Stimulated activated CD4-positive, alpha-beta T cell treated with anti-CD3 and anti-CD28 coated beads, Interleukin-15, amount 100 ng/mL, for 1 hour (primary cell): Measurements from ENCODE around the gene LGALS4.
"Not testable (repeated sequence)": the region's sequence is repeated elsewhere in the genome, so short reads cannot be mapped to it uniquely, and the experiment has no call there.

Experiments used
- DNase-seq, 2 donors: peaks; one replicate each; pipeline ENCODE4 v3.0.0-alpha.2; 2020; ENCODE audit warnings: low read depth in 1 of 2, low spot score in 1 of 2

LGALS4 gene

DNA sequence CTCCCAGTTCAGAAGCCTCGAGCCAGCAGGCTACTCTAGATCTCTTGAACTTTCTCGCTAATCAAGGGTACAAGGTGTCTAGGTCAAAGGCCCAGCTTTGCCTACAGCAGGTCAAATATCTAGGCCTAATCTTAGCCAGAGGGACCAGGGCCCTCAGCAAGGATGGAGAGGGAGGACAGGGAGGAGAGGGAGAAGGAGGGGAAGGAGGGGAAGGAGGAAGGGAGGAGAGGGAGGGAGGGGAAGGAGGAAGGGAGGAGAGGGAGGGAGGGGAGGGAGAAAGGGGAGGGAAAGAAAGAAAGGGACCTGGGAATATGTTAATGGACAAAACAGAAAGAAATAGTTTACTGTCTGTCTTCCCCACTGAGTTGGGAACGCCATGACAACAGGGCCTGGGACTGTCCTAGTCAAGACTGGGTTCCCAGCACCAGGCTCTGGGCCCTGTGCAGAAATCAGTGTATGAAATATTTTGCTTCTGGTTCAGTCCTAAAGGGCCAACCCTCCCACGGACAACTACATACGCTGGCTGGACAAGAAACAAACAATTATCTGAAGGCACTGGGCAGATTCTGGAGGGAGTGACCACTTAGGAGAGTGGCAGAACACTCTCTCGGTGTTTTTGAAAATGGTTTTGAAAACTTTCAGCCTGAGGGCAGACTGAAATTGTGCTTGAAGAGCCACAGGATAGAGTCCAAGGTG lies 14.3 kb upstream of the LGALS4 start:
- DNase-seq, result no peak

DNA sequence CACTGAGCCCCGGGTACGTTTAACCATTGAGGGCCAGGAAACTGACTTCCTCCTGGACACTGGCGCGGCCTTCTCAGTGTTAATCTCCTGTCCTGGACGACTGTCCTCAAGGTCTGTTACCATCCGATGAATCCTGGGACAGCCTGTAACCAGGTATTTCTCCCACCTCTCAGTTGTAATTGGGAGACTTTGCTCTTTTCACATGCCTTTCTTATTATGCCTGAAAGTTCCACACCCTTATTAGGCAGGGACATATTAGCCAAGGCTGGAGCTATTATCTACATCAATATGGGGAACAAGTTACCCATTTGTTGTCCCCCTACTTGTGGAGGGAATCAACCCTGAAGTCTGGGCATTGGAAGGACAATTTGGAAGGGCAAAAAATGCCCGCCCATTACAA lies 13.2 kb upstream of the LGALS4 start:
- DNase-seq, result not testable (repeated sequence)

DNA sequence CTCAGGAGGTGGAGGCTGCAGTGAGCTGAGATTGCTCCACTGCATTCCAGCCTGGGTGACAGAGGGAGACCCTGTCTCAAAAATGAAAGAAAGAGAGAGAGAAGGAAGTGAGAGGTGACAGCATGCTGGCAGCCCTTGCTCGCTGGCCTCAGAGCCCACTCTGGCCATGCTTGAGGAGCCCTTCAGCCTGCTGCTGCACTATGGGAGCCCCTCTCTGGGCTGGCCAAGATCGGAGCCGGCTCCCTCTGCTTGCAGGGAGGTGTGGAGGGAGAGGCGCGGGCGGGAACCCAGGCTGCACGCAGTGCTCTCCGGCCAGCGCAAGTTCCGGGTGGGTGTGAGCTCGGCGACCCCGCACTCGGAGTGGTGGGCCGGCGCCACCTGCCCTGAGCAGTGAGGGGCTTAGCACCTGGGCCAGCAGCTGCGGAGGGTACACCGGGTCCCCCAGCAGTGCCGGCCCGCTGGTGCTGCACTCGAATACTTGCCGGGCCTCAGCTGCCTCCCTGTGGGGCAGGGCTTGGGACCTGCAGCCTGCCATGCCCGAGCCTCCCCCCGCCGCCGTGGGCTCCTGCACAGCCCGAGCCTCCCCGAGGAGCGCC lies 8.6 kb upstream of the LGALS4 start:
- not testable (repeated sequence) for DNase-seq

DNA sequence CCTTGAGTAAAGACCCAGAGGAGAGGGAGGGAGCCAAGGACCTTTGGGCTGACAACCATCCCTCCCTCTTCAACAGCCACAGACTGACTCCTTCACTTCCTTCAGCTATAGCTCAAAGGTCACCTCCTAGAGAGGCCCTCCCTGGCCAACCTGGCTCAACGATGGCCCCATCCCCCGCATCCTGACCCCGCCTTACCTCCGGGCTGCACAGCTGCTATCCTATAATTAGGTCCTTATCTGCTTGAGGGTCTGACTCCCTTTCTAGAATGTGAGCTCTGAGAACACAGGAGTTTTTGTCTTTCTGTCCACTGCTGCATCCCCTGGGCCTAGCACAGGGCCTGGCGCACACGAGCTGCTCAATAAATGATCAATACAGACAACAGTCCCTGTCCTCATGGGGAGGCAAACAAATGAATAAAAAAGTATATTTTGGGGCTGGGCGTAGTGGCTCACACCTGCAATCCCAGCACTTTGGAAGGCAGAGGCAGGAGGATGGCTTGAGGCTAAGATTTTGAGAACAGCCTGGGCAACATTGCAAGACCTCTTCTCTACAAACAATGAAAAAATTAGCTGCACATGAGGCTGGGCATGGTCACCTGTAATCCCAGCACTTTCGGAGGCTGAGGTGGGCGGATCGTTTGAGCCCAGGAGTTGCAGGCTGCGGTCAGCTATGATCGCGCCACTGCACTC lies 6.6 kb upstream of the LGALS4 start:
- DNase-seq, result no peak

DNA sequence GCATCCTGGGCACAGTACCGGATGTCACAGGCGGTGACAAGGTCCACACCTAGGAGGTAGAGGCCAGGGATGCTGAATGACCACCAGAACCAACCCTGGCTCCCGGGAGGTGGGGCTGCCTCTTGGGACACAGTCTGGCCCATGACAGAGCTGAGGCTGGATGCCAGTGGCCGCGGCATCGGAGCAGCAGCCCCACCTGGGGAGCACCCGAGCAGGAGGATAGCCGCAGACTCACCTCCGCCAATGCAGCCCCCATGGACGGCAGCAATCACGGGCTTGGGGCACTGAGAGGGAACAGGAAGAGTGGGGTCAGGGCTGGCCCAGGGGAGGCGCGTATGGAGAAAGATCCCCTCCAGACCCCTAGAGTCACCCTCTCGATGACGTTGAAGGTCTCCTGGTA lies 4.3 kb upstream of the LGALS4 start:
- DNase-seq, result no peak

DNA sequence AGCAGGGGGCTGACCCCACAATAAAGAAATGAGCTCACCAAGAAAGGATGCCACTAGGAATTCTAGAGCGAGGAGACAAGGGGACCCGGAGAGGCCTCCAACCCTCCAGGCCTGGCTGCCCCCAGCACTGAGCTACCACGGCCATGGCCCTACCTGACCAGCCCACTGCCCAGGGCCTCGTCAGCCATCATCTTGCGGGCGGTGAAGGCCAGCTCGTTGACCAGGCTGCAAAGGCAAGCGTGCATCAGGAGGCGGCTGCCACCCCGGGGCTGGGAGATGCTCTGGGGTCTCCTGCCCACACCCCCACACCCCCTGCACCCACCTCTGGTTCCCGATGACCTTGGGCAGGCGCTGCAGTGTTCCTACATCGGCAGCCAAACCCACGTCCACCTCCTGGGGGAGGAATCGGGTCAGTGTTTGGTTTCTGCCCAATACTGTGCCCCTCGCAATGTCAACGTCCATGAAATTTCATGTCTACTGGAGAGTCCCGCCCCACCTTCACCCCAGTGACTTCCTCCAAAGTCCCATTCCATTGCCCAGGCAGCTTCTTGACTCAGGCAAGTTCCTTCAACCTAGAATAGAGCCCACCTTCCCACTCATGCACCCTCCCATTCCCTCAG lies 3.5 kb upstream of the LGALS4 start:
- no peak for DNase-seq

DNA sequence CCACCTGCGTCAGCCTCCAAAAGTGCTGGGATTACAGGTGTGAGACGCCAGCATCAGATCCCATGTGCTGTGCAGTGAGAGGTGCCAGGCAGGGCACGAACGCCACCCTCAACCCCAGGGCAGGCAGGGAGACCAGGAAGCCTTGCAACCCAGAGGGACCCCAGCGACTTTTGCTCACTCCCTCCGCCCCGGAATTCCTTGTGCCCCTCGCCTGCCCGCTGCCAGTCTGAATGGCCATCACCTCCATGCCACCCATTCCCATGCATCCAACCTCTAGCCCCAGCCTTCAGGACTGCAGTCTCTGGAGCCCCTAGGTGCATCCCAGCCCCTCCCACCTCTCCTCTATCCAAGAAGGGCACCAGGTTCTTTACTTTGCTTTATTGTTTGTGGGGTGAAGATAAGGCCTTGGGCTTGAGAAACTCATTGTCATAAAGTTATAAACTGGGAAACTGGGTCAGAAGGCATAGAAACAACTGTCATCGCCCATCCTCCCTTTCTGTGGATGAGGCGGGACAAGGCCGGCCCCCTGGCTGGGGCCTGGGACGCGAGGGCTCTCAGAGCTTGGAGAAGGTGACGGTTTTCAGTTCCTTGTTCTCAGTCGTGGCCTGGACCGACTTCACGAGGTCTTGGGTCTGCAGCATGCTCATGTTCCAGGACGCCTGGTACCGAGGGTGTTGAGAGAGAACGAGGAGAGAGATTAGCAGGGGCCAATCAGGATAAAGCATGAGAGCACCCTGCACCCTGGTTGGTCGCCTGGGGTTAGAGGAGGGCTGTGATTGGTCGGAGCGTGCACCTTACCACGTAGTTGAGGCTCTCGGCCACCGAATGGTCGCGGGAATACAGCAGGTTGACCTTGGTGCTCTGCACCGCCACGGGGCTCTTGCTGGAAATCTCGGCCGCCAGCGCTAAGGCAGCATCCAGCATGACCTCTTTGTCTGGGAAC lies 2.6 kb upstream of the LGALS4 start:
- DNase-seq, result no peak

DNA sequence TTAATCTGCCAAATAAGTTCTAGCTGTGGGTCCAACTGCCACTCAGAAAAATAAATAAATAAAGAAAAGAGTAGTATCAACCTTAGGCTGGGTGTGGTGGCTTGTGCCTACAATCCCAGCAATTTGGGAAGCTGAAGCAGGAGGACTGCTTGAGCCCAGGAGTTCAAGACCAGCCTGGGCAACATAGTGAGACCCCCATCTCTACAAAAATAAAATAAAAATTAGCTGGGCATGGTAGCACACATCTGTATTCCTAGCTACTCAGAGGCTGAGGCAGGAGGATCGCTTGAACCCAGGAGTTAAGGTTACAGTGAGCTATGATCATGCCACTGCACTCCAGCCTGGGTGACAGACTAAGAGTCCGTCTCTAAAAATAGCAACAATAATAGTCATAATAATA lies 1.2 kb upstream of the LGALS4 start:
- not testable (repeated sequence) for DNase-seq

DNA sequence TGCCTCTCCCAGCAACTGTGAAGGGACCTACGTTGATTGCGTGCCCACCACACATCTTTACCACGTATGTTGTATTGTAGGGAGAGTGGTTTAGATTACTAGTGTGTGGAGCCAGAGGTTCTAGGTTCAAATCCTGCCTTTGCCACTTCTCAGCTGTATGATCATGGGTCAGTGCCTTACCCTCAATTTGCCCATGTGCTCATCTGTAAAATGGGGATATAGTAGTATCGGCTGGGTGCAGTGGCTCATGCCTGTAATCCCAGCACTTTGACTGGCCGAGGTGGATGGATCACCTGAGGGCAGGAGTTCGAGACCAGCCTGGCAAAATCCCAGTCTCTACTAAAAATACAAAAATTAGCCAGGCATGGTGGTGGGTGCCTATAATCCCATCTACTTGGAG lies 578 bp upstream of the LGALS4 start:
- DNase-seq, result no peak

DNA sequence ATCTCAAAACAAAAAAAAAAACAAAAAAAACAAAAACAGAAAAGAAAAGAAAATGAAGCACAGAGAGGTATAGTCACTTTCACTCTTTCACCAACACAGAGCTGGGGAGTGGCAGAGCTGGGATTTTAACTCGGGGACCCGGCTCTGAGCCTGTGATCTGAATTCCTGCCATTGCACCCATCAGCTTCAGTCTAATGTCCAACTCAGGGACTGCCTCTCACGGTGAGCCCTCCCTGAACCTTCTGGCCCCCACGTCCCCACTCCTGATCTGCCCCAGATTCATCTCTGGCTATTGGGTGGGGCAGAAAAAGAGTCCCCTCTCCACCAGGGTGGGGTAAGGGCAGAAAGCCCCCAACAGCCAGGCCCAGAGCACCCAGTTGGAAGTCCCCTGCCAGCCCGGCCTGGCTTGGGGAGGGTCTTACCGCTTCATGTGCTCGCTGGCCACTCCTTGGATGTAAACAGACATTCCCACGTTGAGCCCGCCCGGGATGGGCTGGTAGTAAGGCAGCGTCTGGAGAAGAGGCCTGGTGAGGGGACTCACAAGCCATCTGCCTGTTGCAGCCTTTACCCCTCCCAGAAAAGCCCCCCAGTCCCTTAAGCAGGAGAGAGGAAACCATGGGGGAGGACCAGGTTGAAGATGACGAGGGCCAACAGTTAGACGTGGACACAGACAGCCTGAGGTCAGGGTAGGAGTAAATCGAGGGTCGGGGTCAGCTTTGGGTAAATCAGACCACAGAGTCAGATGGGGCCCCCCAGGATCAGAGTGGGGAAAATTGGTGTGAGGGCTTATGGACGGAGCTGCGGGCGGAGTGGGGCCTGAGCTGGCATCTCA lies 520 bp downstream of the LGALS4 start:
- no peak for DNase-seq

DNA sequence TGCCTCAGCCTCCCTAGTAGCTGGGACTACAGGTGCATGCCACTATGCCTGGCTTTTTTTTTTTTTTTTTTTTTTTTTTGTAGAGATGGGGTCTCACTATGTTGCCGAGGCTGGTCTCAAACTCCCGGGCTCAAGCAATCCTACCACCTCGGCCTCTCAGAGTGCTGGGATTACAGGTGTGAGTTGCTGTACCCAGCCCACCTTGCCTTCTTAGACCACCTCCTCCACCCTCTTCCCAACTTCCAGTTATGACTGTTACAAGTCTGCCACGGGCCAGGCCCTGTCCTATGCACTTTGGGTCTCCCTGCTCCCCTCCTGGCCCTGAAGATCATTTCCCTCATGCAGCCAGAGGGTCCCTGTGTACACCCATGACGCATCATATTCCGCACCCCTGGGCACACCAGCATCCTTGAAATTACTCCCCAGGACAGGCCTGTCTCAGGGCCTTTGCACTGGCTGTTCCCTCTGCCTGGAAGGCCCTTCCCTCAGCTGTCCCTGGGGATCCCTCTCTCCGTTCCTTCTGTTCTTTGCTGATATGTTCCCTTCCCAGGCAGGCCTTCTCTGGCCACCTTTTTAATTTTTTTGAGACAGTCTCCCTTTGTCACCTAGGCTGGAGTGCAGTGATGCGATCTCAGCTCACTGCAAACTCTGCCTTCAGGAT lies 3.0 kb downstream of the LGALS4 start:
- DNase-seq, result no peak

DNA sequence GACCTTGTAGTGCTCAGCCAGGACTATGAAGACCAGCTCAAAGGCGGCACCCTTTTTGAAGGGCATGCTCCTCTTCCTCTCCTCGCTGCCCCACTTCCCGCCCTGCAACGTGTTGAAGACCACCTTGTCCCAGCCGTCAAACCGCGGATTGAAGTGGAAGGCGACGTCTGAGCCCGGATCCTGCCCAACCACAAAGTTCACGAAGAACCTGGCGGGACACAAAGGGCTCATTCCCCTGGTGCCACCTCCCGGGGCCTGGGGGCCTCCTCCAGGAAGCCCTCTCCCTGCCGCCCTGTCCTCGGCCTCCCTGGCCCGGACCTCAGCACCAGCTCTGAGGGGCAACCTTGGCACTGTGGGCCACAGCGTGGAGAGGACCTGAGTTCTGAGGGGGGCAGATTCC lies 4.0 kb downstream of the LGALS4 start:
- no peak for DNase-seq

DNA sequence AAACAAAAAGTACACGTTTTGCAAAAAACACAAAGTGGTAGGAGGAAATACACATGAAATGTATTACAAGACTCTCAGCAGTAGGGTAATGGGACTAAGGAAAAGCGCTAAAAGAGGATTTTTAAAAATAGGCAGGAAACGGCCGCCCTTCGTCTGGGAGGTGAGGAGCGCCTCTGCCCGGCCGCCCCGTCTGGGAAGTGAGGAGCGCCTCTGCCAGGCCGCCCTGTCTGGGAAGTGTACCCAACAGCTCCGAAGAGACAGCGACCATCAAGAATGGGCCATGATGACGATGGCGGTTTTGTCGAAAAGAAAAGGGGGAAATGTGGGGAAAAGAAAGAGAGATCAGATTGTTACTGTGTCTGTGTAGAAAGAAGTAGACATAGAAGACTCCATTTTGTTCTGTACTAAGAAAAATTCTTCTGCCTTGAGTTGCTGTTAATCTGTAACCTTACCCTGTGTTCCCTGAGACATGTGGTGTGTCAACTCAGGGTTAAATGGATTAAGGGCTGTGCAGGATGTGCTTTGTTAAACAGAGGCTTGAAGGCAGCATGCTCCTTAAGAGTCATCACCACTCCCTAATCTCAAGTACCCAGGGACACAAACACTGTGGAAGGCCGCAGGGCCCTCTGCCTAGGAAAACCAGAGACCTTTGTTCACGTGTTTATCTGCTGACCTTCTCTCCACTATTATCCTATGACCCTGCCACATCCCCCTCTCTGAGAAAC lies 5.2 kb downstream of the LGALS4 start:
- not testable (repeated sequence) for DNase-seq

DNA sequence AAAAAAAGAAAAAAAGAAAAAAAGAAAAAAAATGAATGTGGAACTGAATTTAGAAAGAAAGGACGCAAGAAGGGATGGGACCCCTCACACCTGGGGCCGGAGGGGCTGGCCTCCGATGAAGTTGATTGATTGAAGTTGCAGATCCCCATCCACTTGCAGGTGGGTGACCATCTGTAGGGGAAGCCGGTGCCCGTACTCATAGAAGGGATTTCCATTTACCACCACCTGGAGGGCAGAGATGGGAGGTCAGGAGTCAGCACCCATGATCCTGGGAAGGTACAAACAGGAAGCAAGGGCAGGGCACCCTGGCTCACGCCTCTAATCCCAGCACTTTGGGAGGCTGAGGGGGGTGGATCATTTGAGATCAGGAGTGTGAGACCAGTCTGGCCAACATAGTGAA lies 6.4 kb downstream of the LGALS4 start:
- no peak for DNase-seq

DNA sequence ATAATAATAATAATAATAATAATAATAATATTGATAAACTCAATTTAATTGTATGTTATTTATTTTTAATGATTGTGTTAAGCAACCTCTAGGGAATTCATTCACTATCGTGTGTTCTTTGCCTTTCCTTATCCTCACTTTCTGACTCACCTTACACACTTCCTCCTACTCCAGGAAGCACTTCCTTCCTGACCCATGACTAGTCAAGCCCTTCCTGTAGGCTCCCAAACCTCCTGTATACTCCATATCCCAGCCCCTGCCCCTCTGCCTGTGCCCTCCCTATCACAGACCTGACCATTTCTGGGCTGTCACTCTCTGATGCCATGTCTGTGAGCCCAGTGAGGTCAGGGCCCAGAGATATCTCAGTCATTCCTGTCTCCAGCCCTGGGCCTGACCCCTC lies 7.6 kb downstream of the LGALS4 start:
- no peak for DNase-seq

DNA sequence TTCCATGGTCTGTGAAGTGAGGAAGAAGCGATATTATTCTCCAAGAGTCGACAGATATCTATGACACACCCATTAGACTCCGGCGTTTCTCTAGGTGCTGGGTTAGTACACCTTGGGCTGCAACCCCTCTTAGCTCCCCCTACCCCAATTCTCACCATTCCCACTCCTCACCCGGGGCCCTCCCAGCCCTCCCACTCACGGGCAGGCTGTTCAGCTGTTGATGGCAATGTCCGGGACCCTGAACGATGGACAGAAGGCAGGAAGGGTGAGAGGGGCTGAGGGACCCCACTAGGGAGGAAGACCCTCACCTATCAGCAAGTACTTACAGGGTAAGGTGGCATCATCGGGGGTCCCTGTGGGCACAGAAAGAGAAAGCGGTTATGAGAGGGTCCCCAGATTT lies 9.2 kb downstream of the LGALS4 start:
- DNase-seq, result no peak

DNA sequence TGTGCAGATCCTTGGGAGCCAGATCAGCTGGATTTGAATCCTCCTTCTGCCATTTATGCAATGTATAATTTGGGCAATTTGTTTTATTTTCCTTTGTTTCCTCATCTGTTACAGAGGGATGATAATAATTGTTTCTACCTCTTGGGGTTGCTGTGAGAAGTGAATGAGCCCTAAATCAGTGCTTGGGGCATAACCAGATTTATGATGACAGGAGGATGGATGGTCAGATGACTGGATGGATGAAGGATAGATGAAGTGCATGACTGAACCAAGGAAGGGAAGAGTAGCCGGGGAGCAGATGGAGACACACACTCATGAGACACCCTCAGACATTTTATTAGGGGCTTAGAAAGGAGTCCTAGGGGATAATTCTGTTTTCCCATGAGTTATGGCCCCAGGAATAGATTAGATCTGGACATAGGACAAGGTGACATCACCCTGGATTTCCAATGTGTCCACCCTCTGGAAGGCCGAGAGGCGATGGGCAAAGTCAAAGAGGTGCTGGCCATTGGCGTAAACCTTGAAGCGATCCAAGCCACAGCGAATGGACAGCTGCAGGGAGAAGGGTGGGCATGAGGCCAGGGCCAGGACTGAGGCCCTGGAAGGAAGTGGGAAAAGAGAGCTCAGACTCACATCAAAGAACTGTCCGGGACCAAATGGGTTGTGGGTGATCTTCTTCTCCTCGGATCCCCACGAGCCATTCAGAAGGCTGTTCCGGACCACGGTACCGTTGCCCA lies 11.2 kb downstream of the LGALS4 start:
- DNase-seq, result no peak
